GM10847 (cell line): ENCODE measurements around the gene PPARG.

Source experiments
- POLR2A ChIP-seq: IDR thresholded peaks from 2 replicates; pipeline ENCODE4 v1.6.1; 2011; ENCODE audit not compliant: insufficient read length; ENCODE audit errors: extremely low read depth

Gene PPARG

DNA sequence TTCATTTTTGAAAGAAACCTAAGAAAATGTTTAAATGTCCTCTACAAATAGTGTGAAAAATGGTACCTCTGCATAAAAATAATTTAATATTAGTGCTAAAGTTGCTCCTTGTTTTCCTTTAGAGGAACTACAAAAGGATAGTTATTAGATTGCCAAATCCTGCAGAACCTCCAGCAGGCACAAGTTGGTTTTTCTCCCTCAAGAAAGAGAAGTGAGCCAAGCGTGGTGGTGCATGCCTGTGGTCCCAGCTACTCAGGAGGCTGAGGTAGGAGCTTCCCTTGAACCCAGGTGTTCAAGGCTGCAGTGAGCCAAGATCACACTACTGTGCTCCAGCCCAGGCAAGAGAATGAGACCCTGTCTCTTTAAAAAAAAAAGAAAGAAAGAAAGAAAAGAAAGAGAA lies 110.4 kb downstream of the PPARG start:
- no peak for TF ChIP-seq POLR2A

DNA sequence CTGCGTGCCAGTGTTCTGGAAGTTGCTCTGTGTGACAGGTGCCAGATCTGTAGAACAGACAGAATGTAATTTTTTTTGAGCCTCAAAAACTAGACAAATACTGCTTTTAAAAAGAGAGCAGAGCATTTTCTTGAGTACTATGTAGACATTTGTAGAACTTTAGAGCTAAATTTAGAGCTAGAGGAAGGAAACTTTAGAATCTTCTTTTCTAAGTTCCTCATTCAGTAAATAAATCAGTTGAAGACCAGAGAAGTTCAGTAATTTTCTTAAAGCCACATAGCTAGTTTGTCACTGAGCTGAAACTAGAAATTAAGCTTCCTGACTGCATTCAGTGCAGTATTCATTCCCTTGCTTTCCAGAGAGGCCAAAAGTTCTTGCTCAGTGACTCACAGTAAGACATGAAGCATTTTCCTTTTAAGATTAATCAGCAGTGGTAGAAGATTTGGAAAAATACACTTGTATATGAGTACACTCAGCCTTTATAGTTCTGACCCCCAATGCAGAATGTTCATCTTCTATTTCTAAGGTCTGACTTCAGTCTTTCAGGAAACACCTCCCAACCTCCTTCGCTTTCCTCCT lies 111.8 kb downstream of the PPARG start:
- no peak for TF ChIP-seq POLR2A

- no peak for TF ChIP-seq POLR2A
Observed at GRCh38 chr3:12401208-12401607, 112.3 kb downstream of the PPARG start.

GRCh38 chr3:12405432-12406272 lies 116.8 kb downstream of the PPARG start:
- TF ChIP-seq POLR2A: no peak

- TF ChIP-seq POLR2A: no peak
Observed at GRCh38 chr3:12408984-12409683, 120.3 kb downstream of the PPARG start.

- no peak for TF ChIP-seq POLR2A
Observed at GRCh38 chr3:12409684-12410596, 121.1 kb downstream of the PPARG start.

- TF ChIP-seq POLR2A: no peak
Observed at GRCh38 chr3:12413721-12414255, 124.9 kb downstream of the PPARG start.

DNA sequence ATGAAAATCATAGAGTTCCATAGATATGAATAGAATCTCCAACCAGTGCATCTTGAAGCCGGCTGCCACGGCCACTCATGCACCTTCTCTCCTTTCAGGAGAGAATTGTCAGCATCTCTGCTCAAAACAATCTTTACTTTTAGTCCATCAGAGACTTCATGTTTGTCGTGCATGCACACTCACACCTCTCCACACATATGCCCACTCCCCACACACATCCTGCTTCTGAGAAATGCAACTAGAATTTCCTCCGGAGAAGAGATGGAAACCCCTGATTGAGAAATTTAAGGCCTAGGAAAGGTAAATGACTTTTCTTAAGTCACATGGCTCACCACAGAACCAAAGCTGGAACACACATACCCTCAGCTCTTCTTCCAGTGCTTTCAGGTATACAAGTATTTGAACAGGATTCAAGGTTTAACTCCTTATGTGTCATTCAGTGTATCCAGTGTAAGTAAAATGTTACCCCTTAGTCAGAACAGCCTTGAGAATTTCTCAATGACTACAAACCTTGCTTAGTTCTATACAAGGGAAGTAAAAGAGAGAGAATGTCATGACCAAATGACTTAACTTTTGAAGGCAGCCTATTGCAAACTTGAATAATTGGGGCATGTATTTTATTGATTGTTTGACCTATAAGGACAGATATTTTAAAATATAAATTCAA lies 126.3 kb downstream of the PPARG start:
- TF ChIP-seq POLR2A: no peak

GRCh38 chr3:12416731-12417130 lies 127.9 kb downstream of the PPARG start:
- no peak for TF ChIP-seq POLR2A

DNA sequence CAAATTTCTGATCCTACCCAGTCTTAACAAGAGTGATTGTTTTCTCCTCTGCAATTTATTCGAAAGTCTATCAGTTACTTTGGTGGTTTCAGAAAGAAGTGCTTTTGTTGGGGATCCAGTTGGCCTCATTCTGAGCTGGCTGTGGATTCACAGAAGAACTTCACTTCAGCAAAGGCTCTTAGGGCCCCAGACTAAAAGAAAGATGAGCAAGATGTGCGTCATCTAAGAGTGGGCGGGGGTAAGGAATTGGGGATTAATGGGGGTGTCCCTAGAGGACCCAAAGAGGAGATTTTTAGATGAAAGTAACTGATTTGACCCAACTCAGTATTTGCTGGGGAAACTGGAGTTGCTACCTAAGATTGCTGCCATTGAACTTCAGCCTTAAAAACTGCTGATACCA lies 131.5 kb downstream of the PPARG start:
- no peak for TF ChIP-seq POLR2A

DNA sequence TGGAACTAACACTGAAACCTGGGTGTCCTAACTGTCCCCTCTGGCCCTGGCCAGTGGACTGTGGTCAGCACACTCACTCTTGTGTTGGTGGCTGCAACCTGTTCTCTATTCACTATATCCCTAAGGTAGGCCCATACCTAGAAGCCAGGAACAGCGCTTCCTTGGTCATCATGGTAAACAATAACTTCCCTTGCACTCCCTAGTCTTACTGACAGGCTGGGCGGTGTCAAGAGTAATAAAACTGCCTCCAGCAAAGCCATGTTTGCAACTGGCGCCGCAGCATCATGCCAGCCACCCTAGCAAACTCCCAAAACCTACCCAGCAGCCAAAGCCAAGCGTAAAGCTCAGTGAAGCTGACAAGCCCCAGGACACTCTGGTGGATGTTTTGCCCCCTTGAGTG lies 132.3 kb downstream of the PPARG start:
- TF ChIP-seq POLR2A: no peak

DNA sequence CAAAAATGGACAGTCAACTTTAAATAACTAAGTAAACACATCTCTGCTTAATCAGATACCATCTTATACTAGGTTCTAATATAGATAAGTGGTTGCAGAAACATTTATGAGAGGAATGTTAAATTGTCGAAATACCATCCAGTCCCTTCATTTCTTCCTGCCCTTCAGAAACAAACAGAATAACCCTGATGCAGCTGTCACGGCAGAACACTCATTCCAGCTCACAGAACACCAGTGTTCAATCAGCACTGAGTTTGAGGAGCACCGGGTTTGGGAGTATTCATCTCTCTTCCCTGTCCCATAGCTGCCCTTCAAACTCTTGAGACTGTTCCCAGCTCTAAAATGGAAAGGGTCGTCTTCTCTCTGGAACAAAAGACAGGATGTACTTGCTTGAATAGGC lies 134.3 kb downstream of the PPARG start:
- no peak for TF ChIP-seq POLR2A

DNA sequence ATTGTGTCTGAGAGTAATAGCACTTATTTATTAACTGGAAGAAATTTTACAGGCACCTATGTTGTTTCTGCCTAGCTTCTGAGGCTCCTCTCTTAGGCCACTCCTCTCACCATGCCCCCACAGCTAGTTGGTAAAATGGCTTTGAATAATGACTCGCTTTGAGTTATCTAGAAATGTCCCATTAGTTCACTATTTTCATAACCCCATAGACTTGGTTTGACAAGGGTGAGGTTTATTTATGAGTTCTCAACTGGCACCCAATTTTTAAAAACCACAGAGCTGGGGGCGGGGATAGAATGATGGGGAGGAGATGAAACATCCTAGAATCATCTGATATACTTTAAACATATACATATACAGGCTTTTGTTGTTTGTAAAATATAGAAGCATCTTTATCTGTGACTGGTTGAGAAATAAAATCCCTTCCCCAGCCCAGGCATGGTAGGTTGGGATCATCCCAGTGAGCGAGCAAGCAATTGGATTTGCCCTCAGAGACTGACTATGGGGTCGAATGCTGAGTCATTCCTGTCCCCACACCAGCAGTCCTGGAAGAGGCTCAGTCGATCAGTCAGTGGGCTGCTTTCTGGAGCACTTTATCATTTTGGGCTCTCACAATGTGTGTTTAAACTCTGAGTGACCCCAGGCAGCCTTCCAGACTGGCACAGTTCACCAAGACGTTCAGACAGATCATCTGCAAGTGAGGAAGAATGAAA lies 135.2 kb downstream of the PPARG start:
- no peak for TF ChIP-seq POLR2A
